Lower leg skin (tissue), 3 donors: ENCODE results near the gene NRN1L.

ENCODE experiments used
- POLR2A ChIP-seq, 2 donors: fragments of 450-650 bp; IDR thresholded peaks; one replicate each; pipeline ENCODE4 v1.6.1; 2016 to 2017; ENCODE audit warnings: antibody characterized with exemption in 2 of 2, mild to moderate bottlenecking in 1 of 2, moderate library complexity in 1 of 2
- TF ChIP-seq, protein P1 (sequence below), 3 donors: fragments of 450-650 bp; IDR thresholded peaks; one replicate each; pipeline ENCODE4 v1.5.1; 2016; ENCODE audit warnings: antibody characterized with exemption in 3 of 3, mild to moderate bottlenecking in 3 of 3, moderate library complexity in 2 of 3

DNA sequence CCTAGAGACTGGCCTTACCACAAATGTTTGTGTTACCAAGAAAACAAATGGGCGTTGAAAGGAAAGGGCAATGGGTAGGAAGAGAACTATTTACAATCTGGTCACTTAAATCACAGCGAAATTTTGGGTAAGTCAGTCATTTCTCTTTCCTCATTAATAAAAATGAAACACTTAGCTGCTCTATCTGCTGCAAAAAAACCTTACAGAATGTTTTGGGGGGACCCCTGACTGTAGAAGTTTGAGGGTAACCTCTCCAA, 38.7 kb upstream of the NRN1L start:
- TF ChIP-seq, protein P1, sequence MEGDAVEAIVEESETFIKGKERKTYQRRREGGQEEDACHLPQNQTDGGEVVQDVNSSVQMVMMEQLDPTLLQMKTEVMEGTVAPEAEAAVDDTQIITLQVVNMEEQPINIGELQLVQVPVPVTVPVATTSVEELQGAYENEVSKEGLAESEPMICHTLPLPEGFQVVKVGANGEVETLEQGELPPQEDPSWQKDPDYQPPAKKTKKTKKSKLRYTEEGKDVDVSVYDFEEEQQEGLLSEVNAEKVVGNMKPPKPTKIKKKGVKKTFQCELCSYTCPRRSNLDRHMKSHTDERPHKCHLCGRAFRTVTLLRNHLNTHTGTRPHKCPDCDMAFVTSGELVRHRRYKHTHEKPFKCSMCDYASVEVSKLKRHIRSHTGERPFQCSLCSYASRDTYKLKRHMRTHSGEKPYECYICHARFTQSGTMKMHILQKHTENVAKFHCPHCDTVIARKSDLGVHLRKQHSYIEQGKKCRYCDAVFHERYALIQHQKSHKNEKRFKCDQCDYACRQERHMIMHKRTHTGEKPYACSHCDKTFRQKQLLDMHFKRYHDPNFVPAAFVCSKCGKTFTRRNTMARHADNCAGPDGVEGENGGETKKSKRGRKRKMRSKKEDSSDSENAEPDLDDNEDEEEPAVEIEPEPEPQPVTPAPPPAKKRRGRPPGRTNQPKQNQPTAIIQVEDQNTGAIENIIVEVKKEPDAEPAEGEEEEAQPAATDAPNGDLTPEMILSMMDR (IDR thresholded peaks at IDR 0.05) = no peak
- TF ChIP-seq POLR2A (IDR thresholded peaks at IDR 0.05) = no peak
